HUES6 (cell line): ENCODE results near the gene ZNF8.

Experiments used
- H3K27ac ChIP-seq: 2 replicates; pipeline ENCODE4 v1.7.0; 2013; ENCODE audit warnings: low read depth, mild to moderate bottlenecking, low read length, inconsistent platforms
- H3K27me3 ChIP-seq: 2 replicates; pipeline ENCODE4 v1.6.1; 2013; ENCODE audit warnings: low read length; ENCODE audit not compliant: control insufficient read depth, insufficient read depth
- H3K36me3 ChIP-seq: 2 replicates; pipeline ENCODE4 v1.6.1; 2013; ENCODE audit warnings: low read length; ENCODE audit not compliant: control insufficient read depth, insufficient read depth
- H3K4me1 ChIP-seq: 2 replicates; pipeline ENCODE4 v1.6.1; 2013; ENCODE audit warnings: low read length; ENCODE audit not compliant: control insufficient read depth, insufficient read depth
- H3K4me3 ChIP-seq: 2 replicates; pipeline ENCODE4 v1.5.1; 2013; ENCODE audit warnings: low read depth, low read length
- H3K9ac ChIP-seq: one replicate; pipeline ENCODE4 v1.6.1; 2013; ENCODE audit warnings: mild to moderate bottlenecking, low read length
- H3K9me3 ChIP-seq: 2 replicates; pipeline ENCODE4 v1.6.1; 2013; ENCODE audit warnings: low read depth, low read length; ENCODE audit not compliant: control insufficient read depth, insufficient read depth

ZNF8 gene

GRCh38 chr19:58351990-58352755 is 73.4 kb downstream of the ZNF8 start:
- H3K9ac ChIP-seq: no peak overlapping the region

More at GRCh38 chr19:58351990-58352755, 73.4 kb downstream of the ZNF8 start:
- Histone ChIP-seq H3K4me1 (no peaks in the 10 kb centered on the region), H3K27me3 (peaks cover under 1% of the 10 kb centered on the region; the same call in 1 of the 2 replicates), H3K36me3 (no peaks in the 10 kb centered on the region; the same call in 1 of the 2 replicates), H3K4me3 (no peak overlapping the region), H3K9me3 (no peaks in the 10 kb centered on the region), H3K27ac (no peak overlapping the region)
